Adipose tissue (tissue), 3 donors: ENCODE measurements around the gene NMRK1. TPM values are rescaled to one million over a fixed set of nuclear protein-coding genes. Genes with fewer than 3 reads are reported as not detected.

Experiments
- H3K27ac ChIP-seq: one replicate; pipeline ENCODE4 v1.5.1; 2013; ENCODE audit warnings: low read depth, low read length
- WGBS, 3 donors: extraction: QIAGEN DNeasy Blood & Tissue Kit; methylation state at CpG; one replicate each; pipeline ENCODE4 v1.1.7; 2013; 5-methylcytosine and 5-hydroxymethylcytosine counted together
- polyA plus RNA-seq, 3 donors: library from polyadenylated mRNA; stranded (reverse); fragments of 200-250 nt; gene quantifications; one replicate each; pipeline ENCODE4 v1.2.3, GENCODE V29; 2013
- donor health status: healthy with polysubstance abuse.
- donor health status: Bipolar disorder and iron deficiency.
- donor health status: healthy.

Gene NMRK1
- 10 to 100 TPM; 31.5 to 57.7 (median 43.4) TPM for polyA plus RNA-seq

- H3K27ac ChIP-seq, result peak within 1 kb of the TSS; percentile 98
- 0% methylated on average over 65 to 93 of the region's 93 CpGs for WGBS, 3 donors
These were observed at the start of gene NMRK1, which contains the start of gene OSTF1 for GRCh38 chr9:75087824-75088645. Gene NMRK1, minus strand, starts transcription at chr9:75088155. Its CDS starts 5,040 bp downstream, at chr9:75083115. Gene OSTF1, plus strand, starts transcription at chr9:75088514. Its CDS starts 179 bp downstream, at chr9:75088693.

GRCh38 chr9:75134495-75134894 lies 46.5 kb upstream of the NMRK1 start:
- 76 to 96% (median 87%) methylated on average over 2 of the region's 2 CpGs for WGBS, 3 donors
- no peak overlapping the region for H3K27ac ChIP-seq

- WGBS, 3 donors, result 90 to 93% (median 92%) methylated on average over 3 of the region's 3 CpGs
- no peak overlapping the region for H3K27ac ChIP-seq
These were observed 45.4 kb upstream of the NMRK1 start for GRCh38 chr9:75133396-75133795.

- no peak overlapping the region for H3K27ac ChIP-seq
- WGBS, 3 donors, result 59 to 87% (median 76%) methylated on average over 4 of the region's 4 CpGs
These were observed 44.3 kb upstream of the NMRK1 start for GRCh38 chr9:75132244-75132643.

- no peak overlapping the region for H3K27ac ChIP-seq
- 93 to 96% (median 93%) methylated on average over 3 of the region's 3 CpGs for whole genome bisulfite sequencing, 3 donors
These were observed 43.7 kb upstream of the NMRK1 start for GRCh38 chr9:75131700-75132099.

GRCh38 chr9:75130621-75131230 lies 42.8 kb upstream of the NMRK1 start:
- WGBS, 3 donors, result 67 to 79% (median 79%) methylated on average over 5 of the region's 5 CpGs

GRCh38 chr9:75130172-75130571 lies 42.2 kb upstream of the NMRK1 start:
- H3K27ac ChIP-seq, result no peak overlapping the region
- WGBS, 3 donors, result 96 to 99% (median 97%) methylated on average over 5 of the region's 5 CpGs

More at GRCh38 chr9:75130621-75131230, 42.8 kb upstream of the NMRK1 start:
- no peak overlapping the region for H3K27ac ChIP-seq

- H3K27ac ChIP-seq, result no peak overlapping the region
- 77 to 96% (median 82%) methylated on average over 2 of the region's 2 CpGs for WGBS, 3 donors
These were observed 40.6 kb upstream of the NMRK1 start for GRCh38 chr9:75128535-75128934.

GRCh38 chr9:75123696-75124095 lies 35.7 kb upstream of the NMRK1 start:
- no peak overlapping the region for H3K27ac ChIP-seq
- WGBS, 3 donors, result 95 to 96% (median 96%) methylated on average over 10 of the region's 10 CpGs

GRCh38 chr9:75121914-75122558 lies 34.1 kb upstream of the NMRK1 start:
- H3K27ac ChIP-seq, result no peak overlapping the region
- 78 to 86% (median 81%) methylated on average over 5 of the region's 5 CpGs for WGBS, 3 donors

GRCh38 chr9:75120686-75121085 lies 32.7 kb upstream of the NMRK1 start:
- WGBS, 3 donors, result 84 to 93% (median 88%) methylated on average over 4 of the region's 4 CpGs
- H3K27ac ChIP-seq, result no peak overlapping the region

- no peak overlapping the region for H3K27ac ChIP-seq
- WGBS, 3 donors, result 90 to 100% (median 100%) methylated on average over 1 of the region's 1 CpG
These were observed 29.6 kb upstream of the NMRK1 start for GRCh38 chr9:75117564-75117963.

- H3K27ac ChIP-seq, result no peak overlapping the region
- WGBS, 3 donors, result 53 to 79% (median 53%) methylated on average over 4 of the region's 4 CpGs
These were observed 28.4 kb upstream of the NMRK1 start for GRCh38 chr9:75116306-75116705.

GRCh38 chr9:75112789-75113188 lies 24.8 kb upstream of the NMRK1 start:
- H3K27ac ChIP-seq, result no peak overlapping the region
- WGBS, 3 donors, result 32 to 65% (median 59%) methylated on average over 4 of the region's 4 CpGs

- no peak overlapping the region for H3K27ac ChIP-seq
- 64 to 80% (median 68%) methylated on average over 5 of the region's 5 CpGs for WGBS, 3 donors
These were observed 23.2 kb upstream of the NMRK1 start for GRCh38 chr9:75111019-75111622.

- WGBS, 3 donors, result 86 to 98% (median 89%) methylated on average over 7 of the region's 7 CpGs
- H3K27ac ChIP-seq, result no peak overlapping the region
These were observed 21.4 kb upstream of the NMRK1 start for GRCh38 chr9:75109210-75109839.

GRCh38 chr9:75108571-75108970 lies 20.6 kb upstream of the NMRK1 start:
- 28 to 76% (median 44%) methylated on average over 4 of the region's 4 CpGs for WGBS, 3 donors
- H3K27ac ChIP-seq, result no peak overlapping the region

- H3K27ac ChIP-seq, result no peak overlapping the region
- WGBS, 3 donors, result 42 to 78% (median 48%) methylated on average over 6 of the region's 6 CpGs
These were observed 18.9 kb upstream of the NMRK1 start for GRCh38 chr9:75106857-75107256.
